ENCODE data around the gene CSF3. TPM values are rescaled to one million over a fixed set of nuclear protein-coding genes. Genes with fewer than 3 reads are reported as not detected.
A peak's percentile ranks its signal among the peaks of the same experiment; 100 is the strongest.

The CSF3 gene
- total and polyA plus RNA-seq, 4 donors = 0.59 TPM; not detected in 3

DNA sequence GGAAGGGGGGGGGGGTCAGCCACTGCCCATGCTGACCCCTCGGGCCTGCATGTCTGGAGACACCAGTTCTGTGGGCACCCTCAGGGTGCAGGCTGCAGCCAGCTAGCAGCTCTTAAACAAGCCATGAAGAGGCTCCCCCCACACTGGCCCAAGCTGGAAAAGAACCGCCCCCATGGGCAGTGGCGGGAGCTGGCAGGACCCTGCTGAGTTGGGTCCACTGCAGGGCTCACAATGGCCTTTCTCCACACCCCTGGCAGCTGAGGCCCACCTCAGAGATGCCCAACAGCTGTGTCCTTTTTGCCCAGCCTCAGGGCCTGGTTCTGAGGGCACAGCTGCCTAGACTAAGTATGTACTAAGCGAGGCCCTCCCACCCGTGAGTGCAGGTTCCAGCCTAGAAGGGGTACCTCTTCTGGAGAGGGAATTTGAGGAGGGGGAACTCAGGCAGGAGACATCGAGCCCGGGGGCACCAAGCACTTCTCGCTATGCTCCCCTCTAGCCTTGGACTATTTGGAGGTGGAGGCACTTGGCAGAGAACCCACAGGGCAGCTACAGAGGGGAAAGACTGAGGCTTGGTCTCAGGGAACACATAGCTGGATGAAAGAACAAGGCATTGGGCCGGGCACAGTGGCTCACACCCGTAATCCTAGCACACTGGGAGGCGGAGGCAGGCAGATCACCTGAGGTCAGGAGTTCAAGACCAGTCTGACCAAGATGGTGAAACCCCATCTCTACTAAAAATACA, 50.7 kb downstream of the CSF3 start:
- 23% methylated on average over 6 of the region's 11 CpGs for WGBS (ENCODE audit: insufficient coverage)
- H3K9me3 ChIP-seq (ENCODE audit: control insufficient read depth, insufficient read depth, low read length) = no peaks in the 10 kb centered on the region
- H3K36me3 ChIP-seq (ENCODE audit: control insufficient read depth, insufficient read depth, low read length) = peaks cover 7% of the 10 kb centered on the region
- peak overlapping the region; percentile 95 for H3K4me3 ChIP-seq (ENCODE audit: low read depth, low read length)
- no peaks in the 10 kb centered on the region for H3K27me3 ChIP-seq (ENCODE audit: control insufficient read depth, insufficient read depth, low read length)
- H3K27ac ChIP-seq (ENCODE audit: low read depth, low read length) = peak overlapping the region; percentile 89
- peaks cover 89% of the 10 kb centered on the region for H3K4me1 ChIP-seq (ENCODE audit: control insufficient read depth, insufficient read depth, low read length)
- DNase-seq (ENCODE audit: low read depth in 4 of 6, low spot score in 6 of 6) = peak in 1 of 6 donors; percentile 53

Small RNA genes lying within 50 kb of the gene (small RNA-seq; reads per million reads assigned to genes)
- gene SNORD124 (ENCODE audit: low replicate concordance) = 1,112 reads per million, percentile 99 among the genes with 10 or more reads in this experiment

Other genes starting within 250 kb of the CSF3 start
- gene IKZF3, start 151.1 kb upstream of the CSF3 start, total RNA-seq = under 1 TPM; 0.17 to 0.30 TPM
- gene IKZF3, start 151.1 kb upstream of the CSF3 start, polyA plus RNA-seq (ENCODE audit: insufficient read length in 2 of 2) = under 1 TPM; 0.08 to 0.20 TPM
- gene ZPBP2, start 147.2 kb upstream of the CSF3 start, total RNA-seq = not detected
- gene ZPBP2, start 147.2 kb upstream of the CSF3 start, polyA plus RNA-seq (ENCODE audit: insufficient read length in 2 of 2) = not detected
- 1 to 10 TPM; 7.9 to 8.8 TPM for gene GSDMB, start 96.8 kb upstream of the CSF3 start, total RNA-seq
- gene GSDMB, start 96.8 kb upstream of the CSF3 start, polyA plus RNA-seq (ENCODE audit: insufficient read length in 2 of 2) = 10 to 100 TPM; 11.3 to 26.2 TPM
- gene ORMDL3, start 87.8 kb upstream of the CSF3 start, total RNA-seq = 100 to 1,000 TPM in 1 of 2 donors, 10 to 100 TPM in 1; 42.2 to 154 TPM
- gene ORMDL3, start 87.8 kb upstream of the CSF3 start, polyA plus RNA-seq (ENCODE audit: insufficient read length in 2 of 2) = 10 to 100 TPM; 87.6 to 97.9 TPM
- gene LRRC3C, start 87.7 kb upstream of the CSF3 start, total RNA-seq = not detected
- gene LRRC3C, start 87.7 kb upstream of the CSF3 start, polyA plus RNA-seq (ENCODE audit: insufficient read length in 2 of 2) = not detected
- under 1 TPM in 1 of 2 donors, not detected in 1; 0.61 TPM for gene GSDMA, start 52.4 kb upstream of the CSF3 start, total RNA-seq
- gene GSDMA, start 52.4 kb upstream of the CSF3 start, polyA plus RNA-seq (ENCODE audit: insufficient read length in 2 of 2) = under 1 TPM; 0.19 to 0.41 TPM
- 10 to 100 TPM; 54.3 to 85.0 TPM for gene PSMD3, start 34.6 kb upstream of the CSF3 start, total RNA-seq
- gene PSMD3, start 34.6 kb upstream of the CSF3 start, polyA plus RNA-seq (ENCODE audit: insufficient read length in 2 of 2) = 100 to 1,000 TPM; 123 to 136 TPM
- 10 to 100 TPM; 50.3 to 50.7 TPM for gene MED24, start 39.0 kb downstream of the CSF3 start, total RNA-seq
- 100 to 1,000 TPM; 120 to 140 TPM for gene MED24, start 39.0 kb downstream of the CSF3 start, polyA plus RNA-seq (ENCODE audit: insufficient read length in 2 of 2)
- gene THRA, start 47.5 kb downstream of the CSF3 start, total RNA-seq = 100 to 1,000 TPM in 1 of 2 donors, 10 to 100 TPM in 1; 80.1 to 151 TPM
- gene THRA, start 47.5 kb downstream of the CSF3 start, polyA plus RNA-seq (ENCODE audit: insufficient read length in 2 of 2) = 100 to 1,000 TPM; 243 to 252 TPM
- gene NR1D1, start 85.1 kb downstream of the CSF3 start, total RNA-seq = 1 to 10 TPM; 3.3 to 3.5 TPM
- 10 to 100 TPM; 11.6 to 12.4 TPM for gene NR1D1, start 85.1 kb downstream of the CSF3 start, polyA plus RNA-seq (ENCODE audit: insufficient read length in 2 of 2)
- 100 to 1,000 TPM in 1 of 2 donors, 10 to 100 TPM in 1; 89.4 to 121 TPM for gene MSL1, start 106.5 kb downstream of the CSF3 start, total RNA-seq
- 100 to 1,000 TPM; 166 to 168 TPM for gene MSL1, start 106.5 kb downstream of the CSF3 start, polyA plus RNA-seq (ENCODE audit: insufficient read length in 2 of 2)
- gene CASC3, start 125.1 kb downstream of the CSF3 start, total RNA-seq = 10 to 100 TPM; 52.0 to 68.4 TPM
- gene CASC3, start 125.1 kb downstream of the CSF3 start, polyA plus RNA-seq (ENCODE audit: insufficient read length in 2 of 2) = 100 to 1,000 TPM; 122 to 133 TPM
- gene RAPGEFL1, start 162.0 kb downstream of the CSF3 start, total RNA-seq = 10 to 100 TPM; 10.6 to 17.7 TPM
- gene RAPGEFL1, start 162.0 kb downstream of the CSF3 start, polyA plus RNA-seq (ENCODE audit: insufficient read length in 2 of 2) = 10 to 100 TPM; 53.0 to 77.1 TPM
- 10 to 100 TPM; 10.7 to 13.2 TPM for gene WIPF2, start 203.9 kb downstream of the CSF3 start, total RNA-seq
- gene WIPF2, start 203.9 kb downstream of the CSF3 start, polyA plus RNA-seq (ENCODE audit: insufficient read length in 2 of 2) = 10 to 100 TPM; 49.2 to 54.3 TPM

Measured in spinal cord (tissue), 10 donors.